AG04449 (cell line): ENCODE results near the gene CYBA.

ENCODE experiments used
- CTCF ChIA-PET: fragments of 350-600 bp; formaldehyde crosslinking; extraction: SDS; loops from one replicate; lab custom pipeline; 2021; ENCODE audit warnings: antibody characterized with exemption; lab: Yijun Ruan, JAX
- POLR2A ChIA-PET: fragments of 400-600, 350-600 bp; formaldehyde crosslinking; extraction: SDS; loops from one replicate; lab custom pipeline; 2020; ENCODE audit warnings: antibody characterized with exemption, inconsistent platforms; lab: Yijun Ruan, JAX
- DNase-seq: peaks from one replicate; pipeline ENCODE4 v3.0.0-alpha.2; 2010; ENCODE audit warnings: low read depth, low spot score
- H3K4me3 ChIP-seq: 2 replicates; pipeline ENCODE4 v1.5.1; 2011; ENCODE audit warnings: low read depth, mild to moderate bottlenecking, control low read depth, low read length
- TF ChIP-seq, protein P1 (sequence below): IDR thresholded peaks from one replicate; pipeline ENCODE4 v1.5.1; 2011; ENCODE audit warnings: mild to moderate bottlenecking, moderate library complexity, low read length, control low read depth, inconsistent platforms; ENCODE audit not compliant: insufficient read depth; ENCODE audit errors: missing control alignments

Gene CYBA

DNA sequence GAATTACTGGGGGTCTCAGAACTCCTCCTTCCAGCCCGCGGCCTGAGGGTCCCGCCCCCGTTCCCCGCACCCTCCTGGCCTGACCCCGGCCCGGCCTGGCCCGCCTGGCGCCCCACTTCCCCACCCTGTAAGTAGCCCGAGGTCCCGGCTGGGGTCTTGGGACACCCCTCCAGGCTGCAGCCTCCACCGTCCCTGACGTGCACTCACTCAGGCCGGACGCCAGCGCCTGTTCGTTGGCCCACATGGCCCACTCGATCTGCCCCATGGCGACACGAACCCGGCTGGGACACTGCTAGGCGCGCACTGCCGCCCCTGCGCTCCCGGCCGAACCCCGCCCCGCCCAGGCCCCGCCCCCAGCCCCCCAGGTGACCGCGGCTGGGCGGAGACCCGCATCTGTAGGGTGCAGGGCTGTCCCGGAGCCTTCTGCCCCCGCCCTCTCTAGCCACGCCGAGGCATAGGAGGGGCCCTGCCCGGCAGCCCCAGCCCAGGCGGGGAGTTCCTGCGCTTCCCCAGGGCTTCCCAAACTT, at the start of gene CYBA:
Gene CYBA (minus strand): TSS at position 305 of the 527 bp plus-strand sequence. CDS start 40 bp downstream, at position 265.
- ChIA-PET POLR2A (interaction anchor here (0.6 to 1.1 kb wide), 3 partner anchors 12 to 862 kb away, joined by 3 to 5 read pairs (median 3); partner anchors contain the start of gene MVD), CTCF (no interaction called here)
- TF ChIP-seq, protein P1, sequence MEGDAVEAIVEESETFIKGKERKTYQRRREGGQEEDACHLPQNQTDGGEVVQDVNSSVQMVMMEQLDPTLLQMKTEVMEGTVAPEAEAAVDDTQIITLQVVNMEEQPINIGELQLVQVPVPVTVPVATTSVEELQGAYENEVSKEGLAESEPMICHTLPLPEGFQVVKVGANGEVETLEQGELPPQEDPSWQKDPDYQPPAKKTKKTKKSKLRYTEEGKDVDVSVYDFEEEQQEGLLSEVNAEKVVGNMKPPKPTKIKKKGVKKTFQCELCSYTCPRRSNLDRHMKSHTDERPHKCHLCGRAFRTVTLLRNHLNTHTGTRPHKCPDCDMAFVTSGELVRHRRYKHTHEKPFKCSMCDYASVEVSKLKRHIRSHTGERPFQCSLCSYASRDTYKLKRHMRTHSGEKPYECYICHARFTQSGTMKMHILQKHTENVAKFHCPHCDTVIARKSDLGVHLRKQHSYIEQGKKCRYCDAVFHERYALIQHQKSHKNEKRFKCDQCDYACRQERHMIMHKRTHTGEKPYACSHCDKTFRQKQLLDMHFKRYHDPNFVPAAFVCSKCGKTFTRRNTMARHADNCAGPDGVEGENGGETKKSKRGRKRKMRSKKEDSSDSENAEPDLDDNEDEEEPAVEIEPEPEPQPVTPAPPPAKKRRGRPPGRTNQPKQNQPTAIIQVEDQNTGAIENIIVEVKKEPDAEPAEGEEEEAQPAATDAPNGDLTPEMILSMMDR, result no peak
- peak within 1 kb of the TSS; percentile 86 for H3K4me3 ChIP-seq
- DNase-seq, result no peak

DNA sequence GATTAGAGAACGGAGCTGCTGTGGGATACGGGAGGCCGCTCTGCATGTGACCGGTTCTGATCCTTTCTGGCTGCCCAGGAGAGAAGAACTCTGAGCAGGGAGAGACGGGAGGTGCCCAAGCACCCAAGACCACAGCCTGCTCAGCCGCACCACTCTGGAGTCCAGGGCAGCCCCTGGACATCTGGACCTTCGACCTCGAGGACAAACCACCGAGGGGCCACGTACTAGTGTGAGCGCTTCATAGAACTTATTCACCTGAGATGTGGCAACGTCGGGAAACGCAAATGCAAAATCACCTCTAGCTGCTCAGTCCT, 49.4 kb upstream of the CYBA start:
- POLR2A ChIA-PET, result no interaction called here
- TF ChIP-seq, protein P1, result no peak
- CTCF ChIA-PET, result interaction anchor here (0.9 to 2.1 kb wide), 2 partner anchors 13 to 37 kb away, joined by 3 to 8 read pairs; no protein-coding TSS in a partner anchor

DNA sequence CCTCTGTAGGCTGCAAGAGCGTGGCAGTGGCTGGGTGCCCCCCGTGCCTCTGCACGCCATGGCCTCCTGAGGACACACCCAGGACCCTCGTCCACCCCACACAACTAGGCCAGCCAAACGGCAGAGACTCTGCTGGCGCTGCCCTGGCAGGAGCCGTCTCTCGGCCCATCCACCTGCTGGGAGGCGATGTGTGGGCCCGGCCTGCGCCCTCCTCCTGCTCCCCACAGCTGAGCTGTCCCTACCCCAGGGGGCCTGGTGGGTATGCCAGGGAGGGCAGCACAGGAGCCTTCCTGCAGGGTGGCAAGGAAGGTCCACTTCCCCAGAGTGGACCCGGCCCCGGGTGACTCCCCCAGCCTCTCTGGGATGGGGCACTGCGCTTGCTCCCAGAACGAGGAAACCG, 48.3 kb upstream of the CYBA start:
- POLR2A ChIA-PET, result no interaction called here

More for the DNA sequence above, 49.4 kb upstream of the CYBA start:
- no peak overlapping the region for H3K4me3 ChIP-seq
- DNase-seq, result no peak

DNA sequence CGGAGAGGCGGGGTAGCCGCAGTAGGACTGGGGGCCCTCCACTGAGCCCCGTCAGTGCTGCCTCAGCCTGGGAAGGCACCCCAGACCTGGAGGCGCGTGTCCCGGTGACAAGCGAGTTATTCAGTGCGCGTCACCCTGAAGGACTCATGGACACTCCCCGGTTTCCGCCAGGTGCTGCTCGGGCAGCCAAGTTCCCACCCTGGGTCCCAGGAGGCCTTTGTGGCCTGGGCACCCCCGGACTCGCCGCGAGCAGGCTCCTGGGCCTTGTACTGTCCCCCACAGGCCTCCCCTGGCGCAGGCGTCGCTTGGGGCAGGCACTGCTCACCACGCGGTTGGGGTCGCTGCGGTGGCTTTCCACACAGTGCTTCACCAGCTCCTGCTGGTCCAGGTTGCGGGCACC, 47.8 kb upstream of the CYBA start:
- POLR2A ChIA-PET, result no interaction called here
- CTCF ChIA-PET, result interaction anchor here (1.7 to 3.2 kb wide), 2 partner anchors 11 to 13 kb away, joined by 5 to 11 read pairs; partner anchors contain the start of gene SNAI3

More for the DNA sequence above, 48.3 kb upstream of the CYBA start:
- TF ChIP-seq, protein P1, result no peak
- CTCF ChIA-PET, result interaction anchor here (1.3 to 1.7 kb wide), 2 partner anchors 11 to 19 kb away, joined by 4 to 5 read pairs; no protein-coding TSS in a partner anchor
- DNase-seq, result no peak
- no peak overlapping the region for H3K4me3 ChIP-seq

DNA sequence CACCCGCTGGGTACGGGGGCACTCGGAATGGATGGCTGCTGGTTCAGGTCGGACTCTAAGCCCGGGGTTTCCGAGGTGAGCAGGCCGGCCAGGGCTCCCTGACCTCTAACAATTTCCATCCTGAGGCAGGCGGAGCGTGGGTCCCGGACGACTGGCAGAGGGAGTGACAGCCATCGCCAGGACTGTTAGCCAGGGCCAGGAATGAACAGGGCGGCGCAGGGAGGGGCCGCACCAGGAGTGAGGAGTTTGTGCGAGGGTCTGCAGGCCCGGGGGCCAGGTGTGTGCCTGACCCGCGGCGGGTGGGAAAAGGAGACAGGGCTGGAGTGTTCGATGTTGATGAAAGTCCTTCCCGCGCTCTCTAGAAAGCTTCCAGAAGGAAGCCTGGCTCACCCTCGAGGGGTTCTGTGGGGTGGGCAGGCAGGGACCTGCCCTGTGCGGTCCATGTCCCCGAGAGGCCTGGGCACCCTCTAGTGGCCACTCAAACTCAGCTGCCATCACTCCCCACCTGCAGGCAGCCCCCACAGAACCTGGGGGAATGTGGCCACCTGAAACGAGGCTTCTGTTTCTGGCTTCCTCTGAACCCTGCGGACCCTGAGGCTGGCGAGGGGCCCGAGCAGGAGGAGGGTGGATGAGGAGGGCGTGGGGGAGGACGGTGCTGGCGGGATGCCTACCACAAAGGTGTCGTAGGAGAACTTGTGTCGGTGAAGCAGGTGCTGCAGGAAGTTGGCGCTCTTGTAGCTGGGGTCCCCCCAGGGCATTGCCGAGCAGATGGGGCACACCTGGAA, 47.2 kb upstream of the CYBA start:
- DNase-seq, result no peak
- H3K4me3 ChIP-seq, result no peak overlapping the region
- ChIA-PET POLR2A (no interaction called here), CTCF (interaction anchor here (1.7 to 3.2 kb wide), 2 partner anchors 10 to 12 kb away, joined by 5 to 11 read pairs; partner anchors contain the start of gene SNAI3)
- TF ChIP-seq, protein P1, result peak; percentile 29

More for the DNA sequence above, 47.8 kb upstream of the CYBA start:
- DNase-seq, result no peak
- no peak overlapping the region for H3K4me3 ChIP-seq
- TF ChIP-seq, protein P1, result no peak
